GM18517 (cell line): ENCODE results near the gene DRAP1.

Source experiments
- ATAC-seq: cut with Tn5 transposase; IDR thresholded peaks from one replicate; pipeline ENCODE4 v1.9.1; 2021; ENCODE audit warnings: mild to moderate bottlenecking, moderate library complexity; ENCODE audit not compliant: unreplicated experiment

Gene DRAP1

GRCh38 chr11:65960824-65961266 is 41.6 kb downstream of the DRAP1 start:
- ATAC-seq, result no peak

- ATAC-seq, result peak; percentile 64
These were observed 42.3 kb downstream of the DRAP1 start, which contains the start of gene SART1 for GRCh38 chr11:65961267-65962140. SART1 (plus strand) TSS chr11:65961734; CDS start chr11:65961781, 47 bp downstream.

DNA sequence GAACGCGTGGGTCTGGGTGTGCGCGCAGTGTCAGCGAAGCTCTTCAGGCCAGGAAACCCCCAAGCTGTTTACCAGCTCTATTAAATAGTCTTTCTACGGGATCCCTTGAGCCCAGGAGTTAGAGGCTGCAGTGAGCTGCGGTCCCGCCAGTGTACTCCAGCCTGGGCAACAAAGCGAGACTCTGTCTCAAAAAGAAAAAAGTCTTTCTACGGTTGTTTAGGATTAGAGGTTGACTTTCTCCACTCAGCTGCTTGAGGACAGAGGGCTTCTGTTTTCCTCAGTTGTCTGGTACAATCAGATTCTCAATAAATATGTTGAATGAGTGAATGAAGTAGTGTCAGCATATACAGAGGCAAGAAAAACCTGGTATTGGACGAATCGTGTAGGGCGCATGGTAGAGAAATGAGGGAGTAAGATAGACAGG is 42.9 kb downstream of the DRAP1 start:
- no peak for ATAC-seq

- ATAC-seq, result no peak
These were observed 45.7 kb downstream of the DRAP1 start for GRCh38 chr11:65964906-65965305.

- ATAC-seq, result no peak
These were observed 46.9 kb downstream of the DRAP1 start for GRCh38 chr11:65965986-65966762.

DNA sequence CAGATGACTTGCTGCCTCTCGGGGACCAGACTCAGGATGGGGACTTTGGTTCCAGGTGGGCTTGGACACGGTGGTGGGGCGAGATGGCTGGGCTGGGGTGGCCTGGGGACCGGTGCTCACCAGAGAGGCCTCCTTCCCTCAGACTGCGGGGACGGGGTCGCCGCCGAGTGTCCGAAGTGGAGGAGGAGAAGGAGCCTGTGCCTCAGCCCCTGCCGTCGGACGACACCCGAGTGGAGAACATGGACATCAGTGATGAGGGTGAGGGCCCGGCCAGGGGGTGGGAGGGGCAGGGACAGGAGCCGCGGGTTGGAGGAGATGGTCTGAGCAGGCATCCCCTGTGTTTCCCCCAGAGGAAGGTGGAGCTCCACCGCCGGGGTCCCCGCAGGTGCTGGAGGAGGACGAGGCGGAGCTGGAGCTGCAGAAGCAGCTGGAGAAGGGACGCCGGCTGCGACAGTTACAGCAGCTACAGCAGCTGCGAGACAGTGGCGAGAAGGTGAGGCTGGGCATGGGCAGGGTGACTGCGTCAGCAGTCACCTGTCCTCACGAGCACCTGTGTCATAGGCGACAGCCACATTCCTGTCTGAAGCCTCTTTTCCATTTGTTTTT is 48.2 kb downstream of the DRAP1 start:
- ATAC-seq, result no peak

DNA sequence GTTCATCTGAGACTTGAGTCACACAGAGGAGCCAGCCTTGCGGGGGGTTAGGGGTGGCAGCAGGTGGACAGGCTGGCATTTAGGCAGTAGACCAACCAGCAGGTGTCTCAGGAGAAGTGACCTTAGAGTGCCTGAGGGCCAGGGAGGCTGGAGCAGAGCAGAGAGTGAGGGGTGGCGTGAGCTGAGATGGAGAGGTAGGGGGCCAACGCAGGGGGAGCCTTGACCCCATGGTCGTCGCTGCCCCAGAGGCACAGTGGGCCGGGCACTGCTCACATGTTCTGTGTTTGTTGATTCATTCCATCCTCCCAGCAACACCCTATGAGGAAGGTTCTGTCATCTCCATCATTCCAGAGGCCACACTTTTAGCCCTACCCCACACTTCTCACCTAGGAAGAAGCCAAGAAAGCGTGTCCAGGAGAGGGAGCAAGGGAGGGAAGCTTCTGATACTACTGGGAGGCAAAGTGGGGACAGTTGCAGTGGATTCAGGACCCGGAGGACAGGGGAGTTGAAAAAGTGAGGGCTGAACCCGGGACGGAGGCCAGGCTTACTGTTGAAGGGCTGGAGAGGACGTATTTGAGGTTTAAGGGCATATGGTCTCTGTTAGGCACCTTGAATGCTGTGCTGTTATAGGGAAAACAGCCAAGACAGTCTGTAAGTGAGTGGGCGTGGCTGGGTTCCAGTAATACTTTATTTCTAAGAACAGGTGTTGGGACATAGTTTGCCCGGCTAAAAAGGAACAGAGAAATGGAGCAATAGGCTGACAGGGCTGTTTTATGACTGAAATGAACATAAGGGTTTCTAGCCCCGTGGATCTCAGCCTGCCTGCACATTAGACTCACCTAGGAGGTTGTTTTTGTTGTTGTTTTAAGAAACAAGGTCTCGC is 49.6 kb downstream of the DRAP1 start:
- no peak for ATAC-seq
